ENCODE measurements around the gene PYHIN1. TPM values are rescaled to one million over a fixed set of nuclear protein-coding genes. Genes with fewer than 3 reads are reported as not detected.

The PYHIN1 gene
- total and polyA plus RNA-seq, 2 of the 8 experiments (the other 6 are each of a cell fraction or from before 2014, with no cell fraction given) = not detected

- Histone ChIP-seq H3K4me3 (ENCODE audit: extremely low read depth in 1 of 4, insufficient read depth in 2 of 4, low read depth in 3 of 4, low read length in 4 of 4) (no peak overlapping the region), H3K4me2 (ENCODE audit: insufficient read depth in 1 of 2, low read depth in 2 of 2, low read length in 2 of 2) (no peak overlapping the region), H3K18ac (ENCODE audit: extremely low read depth, low read length) (no peak overlapping the region), H3K56ac (replicated peaks; ENCODE audit: insufficient read length, low read depth, low read length) (no peak overlapping the region), H2BK20ac (ENCODE audit: low read length) (no peak overlapping the region), H2AK5ac (ENCODE audit: low read depth, low read length) (no peak overlapping the region), H3K4me1 (replicated peaks in 1 of 4; ENCODE audit: control insufficient read depth in 3 of 4, insufficient read depth in 4 of 4, low read length in 3 of 4) (peaks cover 0 to 9% (median 2%) of the 10 kb centered on the region in 4 experiments; a peak in 3 of 7 replicates), H2BK12ac (ENCODE audit: low read depth, low read length) (no peak overlapping the region), H3K9me3 (ENCODE audit: insufficient read depth in 2 of 2, low read depth in 1 of 2, low read length in 1 of 2) (no peaks in the 10 kb centered on the region), H4K8ac (ENCODE audit: extremely low read depth, insufficient read depth, low read length) (no peak overlapping the region), H4K5ac (ENCODE audit: insufficient read length, low read depth, low read length) (no peak overlapping the region), H2BK120ac (replicated peaks; ENCODE audit: low read depth, low read length) (no peak overlapping the region), H3K79me2 (ENCODE audit: control insufficient read depth in 1 of 2, insufficient read depth in 2 of 2, low read length in 2 of 2) (no peaks in the 10 kb centered on the region), H2AFZ (ENCODE audit: low read length) (no peak overlapping the region), H4K20me1 (replicated peaks in 1 of 2; ENCODE audit: control insufficient read depth in 1 of 2, insufficient read depth in 2 of 2, low read length in 2 of 2) (no peaks in the 10 kb centered on the region), H3K14ac (ENCODE audit: insufficient read length) (no peak overlapping the region), H3K23me2 (ENCODE audit: low read depth, low read length) (peaks cover 5% of the 10 kb centered on the region), H3K9ac (replicated peaks in 1 of 4; ENCODE audit: extremely low read depth in 1 of 4, low read depth in 3 of 4, low read length in 3 of 4) (no peak overlapping the region), H3K27me3 (replicated peaks in 1 of 4; ENCODE audit: control insufficient read depth in 3 of 4, extremely low read depth in 1 of 4, insufficient read depth in 3 of 4, low read length in 3 of 4) (no peaks in the 10 kb centered on the region), H3K4ac (replicated peaks; ENCODE audit: insufficient read length, low read depth, low read length) (no peak overlapping the region), H3K36me3 (ENCODE audit: control insufficient read depth in 2 of 4, insufficient read depth in 4 of 4, low read length in 3 of 4) (no peaks in the 10 kb centered on the region), H2BK5ac (ENCODE audit: low read depth, low read length) (no peak overlapping the region), H2BK15ac (ENCODE audit: low read length) (no peak overlapping the region), H3K23ac (ENCODE audit: insufficient read length) (no peak overlapping the region), H3K79me1 (ENCODE audit: low read depth, low read length) (no peaks in the 10 kb centered on the region), H4K91ac (replicated peaks; ENCODE audit: insufficient read length, low read length) (no peak overlapping the region), H3K27ac (ENCODE audit: low read depth, low read length) (no peak overlapping the region)
- TF ChIP-seq TEAD4 (IDR thresholded peaks at IDR 0.05; ENCODE audit: low read depth, low read length) = no peak
- 77% methylated on average over 5 of the region's 5 CpGs; no CpG with 5 or more reads in 1 of the 2 experiments for WGBS, 2 experiments (ENCODE audit: extremely low coverage in 1 of 2, insufficient coverage in 1 of 2, insufficient read length in 1 of 2, insufficient replicate concordance in 2 of 2, low coverage in 1 of 2, low lambda C conversion rate in 2 of 2, missing lambda C conversion rate in 1 of 2)
- DNase-seq (ENCODE audit: low read depth in 1 of 2, low spot score in 2 of 2) (no peak), FAIRE-seq (no peak)
- CTCF ChIA-PET (ENCODE audit: partially characterized antibody) = interaction anchor here (0.7 to 2.8 kb wide), 7 partner anchors 9 to 491 kb away, joined by 3 to 27 read pairs (median 5); no protein-coding TSS in a partner anchor
- POLR2A ChIA-PET (ENCODE audit: partially characterized antibody) = no interaction called here
These were observed 65.6 kb downstream of the PYHIN1 start for GRCh38 chr1:158996998-158997397.

All from H1 (cell line).